GM18502 (cell line): ENCODE data around the gene RC3H1.
"Not testable (repeated sequence)": the region's sequence is repeated elsewhere in the genome, so short reads cannot be mapped to it uniquely, and the experiment has no call there.

Experiments
- ATAC-seq: cut with Tn5 transposase; IDR thresholded peaks from one replicate; pipeline ENCODE4 v1.9.1; 2021; ENCODE audit warnings: mild to moderate bottlenecking; ENCODE audit not compliant: unreplicated experiment, poor library complexity

RC3H1 gene, protein sequence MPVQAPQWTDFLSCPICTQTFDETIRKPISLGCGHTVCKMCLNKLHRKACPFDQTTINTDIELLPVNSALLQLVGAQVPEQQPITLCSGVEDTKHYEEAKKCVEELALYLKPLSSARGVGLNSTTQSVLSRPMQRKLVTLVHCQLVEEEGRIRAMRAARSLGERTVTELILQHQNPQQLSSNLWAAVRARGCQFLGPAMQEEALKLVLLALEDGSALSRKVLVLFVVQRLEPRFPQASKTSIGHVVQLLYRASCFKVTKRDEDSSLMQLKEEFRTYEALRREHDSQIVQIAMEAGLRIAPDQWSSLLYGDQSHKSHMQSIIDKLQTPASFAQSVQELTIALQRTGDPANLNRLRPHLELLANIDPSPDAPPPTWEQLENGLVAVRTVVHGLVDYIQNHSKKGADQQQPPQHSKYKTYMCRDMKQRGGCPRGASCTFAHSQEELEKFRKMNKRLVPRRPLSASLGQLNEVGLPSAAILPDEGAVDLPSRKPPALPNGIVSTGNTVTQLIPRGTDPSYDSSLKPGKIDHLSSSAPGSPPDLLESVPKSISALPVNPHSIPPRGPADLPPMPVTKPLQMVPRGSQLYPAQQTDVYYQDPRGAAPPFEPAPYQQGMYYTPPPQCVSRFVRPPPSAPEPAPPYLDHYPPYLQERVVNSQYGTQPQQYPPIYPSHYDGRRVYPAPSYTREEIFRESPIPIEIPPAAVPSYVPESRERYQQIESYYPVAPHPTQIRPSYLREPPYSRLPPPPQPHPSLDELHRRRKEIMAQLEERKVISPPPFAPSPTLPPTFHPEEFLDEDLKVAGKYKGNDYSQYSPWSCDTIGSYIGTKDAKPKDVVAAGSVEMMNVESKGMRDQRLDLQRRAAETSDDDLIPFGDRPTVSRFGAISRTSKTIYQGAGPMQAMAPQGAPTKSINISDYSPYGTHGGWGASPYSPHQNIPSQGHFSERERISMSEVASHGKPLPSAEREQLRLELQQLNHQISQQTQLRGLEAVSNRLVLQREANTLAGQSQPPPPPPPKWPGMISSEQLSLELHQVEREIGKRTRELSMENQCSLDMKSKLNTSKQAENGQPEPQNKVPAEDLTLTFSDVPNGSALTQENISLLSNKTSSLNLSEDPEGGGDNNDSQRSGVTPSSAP

DNA sequence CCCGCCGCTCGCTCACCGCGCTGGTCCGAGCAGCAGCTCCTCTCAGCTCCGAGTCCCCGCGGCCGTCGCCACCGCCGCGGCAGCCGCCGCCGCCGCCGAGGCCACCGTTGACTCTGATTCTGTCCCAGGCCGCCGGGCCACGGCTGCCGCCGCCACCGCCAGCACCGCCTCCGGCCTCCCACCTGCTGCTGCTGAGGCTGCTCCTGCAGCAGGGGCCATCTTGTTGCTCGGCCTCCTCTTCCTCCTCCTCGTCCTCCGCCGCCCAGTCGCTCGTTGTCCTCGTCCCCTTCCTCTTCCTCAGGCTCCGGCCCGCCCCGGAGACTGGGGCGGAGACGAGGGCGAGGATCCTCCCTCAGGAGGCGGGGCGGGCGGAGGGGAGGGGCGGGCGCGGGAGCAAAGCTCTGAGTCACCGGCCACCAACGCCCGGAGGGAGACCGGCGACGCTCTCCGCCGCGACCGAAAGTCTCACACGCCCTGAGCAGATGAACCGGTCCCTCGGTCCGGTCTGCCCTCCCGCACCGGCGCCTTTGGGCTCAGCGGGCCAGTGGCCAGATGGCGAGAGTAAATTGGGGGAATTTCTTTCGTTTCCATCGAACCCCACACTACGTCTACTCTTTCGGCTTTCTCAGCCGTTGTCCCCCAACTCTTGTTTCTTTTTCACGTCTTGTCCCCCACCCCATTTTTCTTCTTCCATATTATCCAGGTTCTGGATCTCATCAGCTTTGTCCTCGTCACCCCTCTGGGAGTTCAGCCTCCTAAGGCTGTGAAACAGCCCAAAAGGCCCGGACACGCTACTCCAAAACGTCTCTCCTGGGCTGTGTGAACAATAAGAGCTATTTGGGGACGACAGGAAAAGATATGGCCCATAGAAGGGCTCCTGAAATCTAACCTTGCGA is at the start of gene RC3H1:
Gene RC3H1 (minus strand): TSS at position 278 of the 896 bp plus-strand sequence. CDS start 29,372 bp downstream, outside the sequence.
- ATAC-seq: peak; percentile 88

DNA sequence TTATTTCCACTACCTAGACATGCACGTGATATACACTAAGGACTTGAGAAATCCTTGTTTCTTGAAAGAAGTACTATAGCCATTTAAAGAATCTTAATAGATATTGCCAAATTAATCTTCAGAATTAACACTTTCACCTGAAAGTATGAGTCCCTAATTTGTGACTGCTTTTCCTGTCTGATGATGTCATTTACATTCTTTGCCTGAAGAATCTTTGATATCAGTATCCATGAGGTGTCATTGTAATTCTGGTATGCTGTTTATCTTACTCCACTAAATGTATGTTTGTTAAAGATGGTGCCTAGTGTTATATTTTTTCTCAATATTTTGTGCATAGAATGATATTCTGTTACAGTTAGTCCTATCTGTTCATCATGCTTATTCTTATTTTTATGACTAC is 48.5 kb upstream of the RC3H1 start:
- ATAC-seq: no peak

DNA sequence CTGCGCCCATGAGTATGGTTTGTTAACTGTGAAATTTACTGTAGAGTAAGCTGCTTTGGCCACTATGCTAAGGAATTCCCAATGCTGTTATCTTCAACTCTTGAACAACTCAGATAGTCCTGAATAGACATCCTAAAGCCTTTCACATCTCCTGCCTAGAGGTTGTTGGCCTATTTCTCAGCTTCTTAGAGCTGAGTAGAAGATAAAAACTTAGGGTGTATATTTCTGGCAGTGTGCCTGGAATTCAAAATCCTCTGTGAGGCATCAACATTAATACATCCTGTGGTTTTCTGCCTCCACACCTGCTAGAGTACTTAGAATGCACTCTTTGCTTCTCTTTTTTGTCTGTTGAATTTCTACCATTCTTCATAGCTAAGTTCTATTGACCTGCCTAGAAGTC is 45.8 kb upstream of the RC3H1 start:
- ATAC-seq: no peak

GRCh38 chr1:174060090-174060489 is 37.9 kb upstream of the RC3H1 start:
- no peak for ATAC-seq

DNA sequence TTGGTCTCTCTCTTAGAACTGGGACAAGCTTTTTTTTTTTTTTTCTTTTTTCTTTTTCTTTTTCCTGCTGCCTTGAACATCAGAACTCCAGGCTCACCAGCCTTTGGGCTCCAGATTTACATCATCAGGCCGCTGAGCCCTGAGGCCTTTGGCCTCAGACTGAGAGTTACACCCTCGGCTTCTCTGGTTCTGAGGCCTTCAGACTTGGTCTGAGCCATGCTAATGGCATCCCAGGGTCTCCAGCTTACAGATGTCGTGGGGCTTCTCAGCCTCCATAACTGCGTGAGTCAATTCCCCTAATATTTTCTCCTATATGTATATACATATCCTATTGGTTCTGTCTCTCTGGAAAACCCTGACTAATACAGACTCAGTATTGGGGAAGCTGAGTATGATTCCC is 36.5 kb upstream of the RC3H1 start:
- no peak for ATAC-seq

DNA sequence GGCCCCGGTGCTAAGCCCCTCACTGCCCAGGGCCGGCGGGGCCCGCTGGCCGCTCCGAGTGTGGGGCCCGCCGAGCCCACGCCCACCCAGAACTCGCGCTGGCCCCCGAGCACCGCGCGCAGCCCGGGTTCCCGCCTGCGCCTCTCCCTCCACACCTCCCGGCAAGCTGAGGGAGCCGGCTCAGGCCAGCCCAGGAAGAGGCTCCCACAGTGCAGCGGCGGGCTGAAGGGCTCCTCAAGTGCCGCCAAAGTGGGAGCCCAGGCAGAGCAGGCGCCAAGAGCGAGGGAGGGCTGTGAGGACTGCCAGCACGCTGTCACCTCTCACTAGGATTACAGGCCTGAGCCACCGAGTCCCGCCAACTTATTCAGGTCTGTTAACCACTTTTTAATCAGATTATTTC is 34.5 kb upstream of the RC3H1 start:
- not testable (repeated sequence) for ATAC-seq

GRCh38 chr1:174055797-174056196 is 33.6 kb upstream of the RC3H1 start:
- ATAC-seq: not testable (repeated sequence)

DNA sequence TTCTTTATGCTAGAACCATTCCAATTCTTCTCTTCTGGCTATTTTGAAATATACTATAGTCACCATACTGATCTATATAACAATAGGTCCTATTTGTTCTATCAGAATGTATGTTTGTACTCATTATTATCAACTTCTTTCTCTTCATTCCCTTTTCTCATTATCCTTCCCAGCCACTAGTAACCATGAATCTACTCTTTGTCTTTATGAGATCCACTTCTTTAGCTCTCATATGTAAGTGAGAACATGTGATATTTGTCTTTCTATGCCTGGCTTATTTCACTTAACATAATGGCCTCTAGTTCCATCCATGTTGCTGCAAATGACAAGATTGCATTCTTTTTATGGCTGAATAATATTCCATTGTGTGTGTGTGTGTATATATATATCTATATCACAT is 31.7 kb upstream of the RC3H1 start:
- ATAC-seq: no peak

DNA sequence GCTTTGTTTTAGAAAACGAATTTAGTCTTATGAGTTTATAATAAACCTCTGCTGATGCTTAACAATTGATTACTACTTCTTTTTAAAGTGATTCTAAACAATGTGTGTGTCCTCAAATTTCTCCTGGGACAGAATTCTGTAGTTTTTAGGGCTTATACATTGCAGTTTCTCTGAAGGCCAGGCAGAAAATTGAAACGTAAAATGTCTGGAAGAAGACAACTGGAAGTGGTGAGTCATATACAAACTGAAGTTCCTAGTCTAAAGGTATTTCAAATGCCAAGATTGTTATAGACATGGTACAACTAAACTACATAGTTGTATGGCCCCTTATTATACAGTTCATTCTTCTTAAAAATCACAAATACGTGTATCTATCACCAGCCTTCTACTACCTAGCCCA is 30.5 kb upstream of the RC3H1 start:
- no peak for ATAC-seq

DNA sequence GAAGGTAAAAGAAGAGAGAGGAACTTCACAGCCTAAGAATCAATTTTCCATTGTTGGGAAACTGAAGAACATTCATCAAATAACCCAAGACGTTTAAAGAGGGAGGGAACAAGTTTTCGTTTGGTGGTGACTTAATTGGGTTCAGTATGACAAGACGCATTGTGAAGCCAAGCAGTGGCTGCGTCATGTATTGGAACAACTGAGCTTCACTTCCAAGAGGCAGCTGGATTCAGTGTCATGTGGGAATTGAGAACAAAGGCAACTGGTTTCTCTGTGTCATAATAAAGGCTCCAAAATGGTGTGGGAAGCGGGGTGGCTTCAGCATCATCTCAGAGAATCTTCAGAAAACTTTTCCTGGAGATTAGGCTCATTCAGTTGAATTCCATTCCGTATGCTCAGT is 29.8 kb upstream of the RC3H1 start:
- ATAC-seq: no peak

GRCh38 chr1:174049514-174049913 is 27.4 kb upstream of the RC3H1 start:
- ATAC-seq: no peak

GRCh38 chr1:174044418-174045222 is 22.5 kb upstream of the RC3H1 start:
- no peak for ATAC-seq

DNA sequence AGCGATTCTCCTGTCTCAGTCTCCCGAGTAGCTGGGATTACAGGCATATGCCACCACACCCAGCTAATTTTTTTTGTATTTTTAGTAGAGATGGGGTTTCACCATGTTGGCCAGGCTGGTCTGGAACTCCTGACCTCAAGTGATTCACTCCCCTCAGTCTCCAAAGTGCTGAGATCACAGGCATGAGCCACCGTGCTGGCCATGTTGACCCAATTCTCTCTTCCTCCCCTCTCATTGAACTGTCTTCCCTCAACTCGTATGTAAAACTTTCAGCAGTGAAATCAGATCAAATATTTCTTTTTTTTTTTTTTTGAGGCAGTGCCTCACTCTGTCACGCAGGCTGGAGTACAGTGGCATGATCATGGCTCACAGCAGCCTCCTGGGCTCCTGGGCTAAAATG is 20.4 kb upstream of the RC3H1 start:
- not testable (repeated sequence) for ATAC-seq

- ATAC-seq: no peak
These were observed 19.2 kb upstream of the RC3H1 start for GRCh38 chr1:174041369-174041768.

DNA sequence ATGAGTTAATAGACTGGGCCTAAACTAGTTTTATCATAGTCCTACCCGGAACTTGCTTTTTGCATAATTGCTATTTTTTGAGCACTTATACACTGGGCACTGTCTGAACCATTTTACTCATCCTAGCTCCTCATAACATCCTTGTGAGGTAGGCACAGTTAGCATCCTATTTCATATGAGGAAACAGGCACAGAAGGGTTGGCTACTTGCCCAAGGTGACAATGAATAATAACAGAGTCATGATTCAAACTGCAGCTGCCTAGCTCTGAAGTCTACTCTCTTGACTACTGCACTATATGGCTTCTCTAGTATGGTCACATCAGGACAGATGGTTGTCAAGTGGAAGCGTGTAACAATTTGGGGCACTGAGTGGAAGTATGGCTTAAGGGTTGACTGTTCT is 18.2 kb upstream of the RC3H1 start:
- ATAC-seq: no peak

DNA sequence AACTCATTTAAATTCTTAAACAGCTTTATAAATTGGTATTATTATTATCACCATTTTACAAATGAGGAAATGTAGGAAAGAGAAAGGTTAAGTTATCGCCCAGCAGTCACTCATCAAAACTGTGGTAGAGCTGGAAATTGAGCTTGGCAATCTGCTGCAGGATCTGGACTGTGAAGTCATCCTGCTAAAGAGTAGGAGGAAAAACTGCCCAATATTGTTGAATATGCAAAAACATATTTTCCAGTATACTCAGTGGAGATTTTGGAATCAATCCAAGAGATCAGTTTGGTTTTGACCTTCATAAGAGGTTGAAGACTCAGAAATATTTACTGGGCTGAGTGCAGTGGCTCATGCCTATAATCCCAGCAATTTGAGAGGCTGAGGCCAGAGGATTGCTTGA is 16.9 kb upstream of the RC3H1 start:
- ATAC-seq: no peak

DNA sequence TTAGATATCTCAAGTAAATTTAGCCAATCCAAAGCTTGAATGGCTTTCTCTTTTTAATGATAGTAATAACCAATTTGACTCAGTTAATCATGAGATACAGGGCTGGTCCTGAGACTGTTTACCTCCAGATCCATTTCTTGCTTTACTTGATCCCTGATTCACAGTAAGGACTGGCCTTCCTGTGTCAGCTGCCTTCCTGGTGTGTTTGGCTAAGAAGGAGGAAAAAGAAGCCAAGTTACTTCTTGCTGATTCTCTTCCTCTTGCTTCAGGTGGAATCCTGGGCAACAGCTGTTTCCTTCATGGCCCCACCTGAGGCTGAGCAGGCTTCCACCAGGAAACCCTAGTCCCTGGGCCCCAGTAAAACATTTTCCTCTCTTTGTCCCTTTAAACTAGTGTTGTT is 14.6 kb upstream of the RC3H1 start:
- ATAC-seq: no peak

DNA sequence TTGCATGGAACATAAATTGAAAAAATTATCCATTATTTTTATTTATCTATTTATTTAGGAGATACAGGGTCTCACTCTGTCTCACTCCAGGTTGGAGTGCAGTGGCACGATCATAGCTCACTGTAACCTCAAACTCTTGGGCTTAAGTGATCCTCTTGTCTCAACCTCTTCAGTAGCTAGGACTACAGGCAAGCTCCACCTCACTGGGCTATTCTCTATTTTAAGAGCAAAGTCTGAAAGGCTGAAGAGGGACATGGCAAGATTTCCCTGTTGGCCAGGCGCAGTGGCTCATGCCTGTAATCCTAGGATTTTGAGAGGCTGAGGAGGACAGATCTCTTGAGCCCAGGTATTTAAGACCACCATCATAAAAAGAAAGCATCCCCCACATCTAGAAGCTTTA is 14.0 kb upstream of the RC3H1 start:
- ATAC-seq: no peak

DNA sequence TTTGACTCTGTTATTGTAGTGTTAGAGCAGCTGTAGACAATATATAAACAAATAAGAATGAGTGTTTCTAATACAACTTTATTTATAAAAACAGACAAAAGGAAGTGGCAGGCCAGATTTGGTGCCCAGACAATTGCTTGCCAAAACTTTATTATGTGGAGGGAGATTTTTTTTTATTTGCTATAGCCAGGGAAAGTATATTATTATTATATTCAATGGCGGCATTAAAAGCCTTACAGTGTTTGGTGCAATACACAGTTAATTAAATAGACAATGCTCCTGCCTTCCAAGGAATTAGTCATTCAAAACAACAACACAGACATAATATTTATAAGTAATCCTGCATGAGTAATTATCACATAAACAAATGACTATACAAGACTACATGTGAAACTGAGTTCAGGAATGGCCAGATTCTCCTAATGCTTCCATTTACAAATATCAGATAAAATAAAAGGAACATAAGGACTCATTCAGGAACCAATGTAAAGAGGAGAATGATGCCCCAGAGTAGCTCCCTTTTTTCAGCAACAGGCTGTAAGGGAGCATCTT is 10.6 kb upstream of the RC3H1 start:
- ATAC-seq: no peak
